OCI-LY7 (cell line): Measurements from ENCODE around the gene CIT. TPM values are rescaled to one million over a fixed set of nuclear protein-coding genes. Genes with fewer than 3 reads are reported as not detected.
"Not testable (repeated sequence)": the region's sequence is repeated elsewhere in the genome, so short reads cannot be mapped to it uniquely, and the experiment has no call there.

Experiments used
- BruUV-seq: library from RNA; stranded (reverse); fragments of 400-500 nt; replicated peaks from 2 replicates; lab custom pipeline; 2021; lab: Mats Ljungman, UMichigan
- CTCF ChIA-PET: fragments of 300-600 bp; sonication (Branson Sonifier 250); formaldehyde crosslinking; loops from one replicate; lab custom pipeline; 2022; ENCODE audit warnings: antibody characterized with exemption; ENCODE audit not compliant: unreplicated experiment; lab: Charles Lee
- POLR2A ChIA-PET: fragments of 300-600 bp; sonication (Branson Sonifier 250); formaldehyde crosslinking; loops from one replicate; lab custom pipeline; 2022; ENCODE audit warnings: antibody characterized with exemption; lab: Charles Lee
- DNase-seq: peaks from one replicate; pipeline ENCODE4 v3.0.0-alpha.2; 2015; ENCODE audit warnings: low spot score
- H2AFZ ChIP-seq: fragments of 200-600 bp; sonication (generic), shearing (Covaris generic); 2 replicates; pipeline ENCODE4 v1.6.1; 2014; ENCODE audit warnings: mild to moderate bottlenecking, antibody characterized with exemption, low read length, moderate library complexity
- H3K27ac ChIP-seq: fragments of 200-600 bp; sonication (generic); 2 replicates; pipeline ENCODE4 v1.5.1; 2014; ENCODE audit warnings: mixed run types, low read depth, mild to moderate bottlenecking, moderate library complexity, low read length, inconsistent platforms; ENCODE audit not compliant: poor library complexity, severe bottlenecking
- H3K36me3 ChIP-seq: fragments of 200-600 bp; sonication (generic); 2 replicates; pipeline ENCODE4 v1.6.1; 2014; ENCODE audit warnings: mild to moderate bottlenecking, antibody characterized with exemption, low read length, moderate library complexity, mixed read lengths; ENCODE audit not compliant: insufficient read depth
- H3K4me1 ChIP-seq: fragments of 200-600 bp; sonication (generic); 2 replicates; pipeline ENCODE4 v1.5.1; 2014; ENCODE audit warnings: mild to moderate bottlenecking, low read length; ENCODE audit not compliant: insufficient read depth, poor library complexity, severe bottlenecking
- H3K4me2 ChIP-seq: fragments of 200-600 bp; sonication (generic); 2 replicates; pipeline ENCODE4 v1.6.1; 2014; ENCODE audit warnings: mild to moderate bottlenecking, low read length
- H3K4me3 ChIP-seq: fragments of 200-600 bp; sonication (generic); 2 replicates; pipeline ENCODE4 v1.5.1; 2014; ENCODE audit warnings: mild to moderate bottlenecking, low read depth, low read length; ENCODE audit not compliant: poor library complexity, severe bottlenecking
- H3K79me2 ChIP-seq: fragments of 200-600 bp; sonication (generic); 2 replicates; pipeline ENCODE4 v1.6.1; 2016; ENCODE audit warnings: low read depth, mild to moderate bottlenecking, low read length, moderate library complexity, mixed read lengths; ENCODE audit not compliant: insufficient read depth
- H3K9me2 ChIP-seq: fragments of 200-600 bp; sonication (generic); 2 replicates; pipeline ENCODE4 v1.6.1; 2016; ENCODE audit warnings: mild to moderate bottlenecking, low read length, mixed read lengths; ENCODE audit not compliant: insufficient read depth
- H3K9me3 ChIP-seq: fragments of 200-600 bp; sonication (generic); 2 replicates; pipeline ENCODE4 v1.6.1; 2014; ENCODE audit warnings: mild to moderate bottlenecking, mixed run types, low read length, mixed read lengths
- H4K20me1 ChIP-seq: fragments of 200-600 bp; sonication (generic); 2 replicates; pipeline ENCODE4 v1.6.1; 2014; ENCODE audit warnings: mild to moderate bottlenecking, antibody characterized with exemption, low read length, moderate library complexity, mixed read lengths; ENCODE audit not compliant: insufficient read depth
- EZH2phosphoT487 ChIP-seq: fragments of 200-600 bp; sonication (generic); IDR thresholded peaks from 2 replicates; pipeline ENCODE4 v1.6.1; 2018; ENCODE audit warnings: low read depth, borderline replicate concordance, mild to moderate bottlenecking, mixed run types, antibody characterized with exemption, low read length, moderate library complexity, mixed read lengths
- intact Hi-C: fragments of 100-400 bp; cut with micrococcal nuclease; formaldehyde crosslinking; loops from one replicate; pipeline ENCODE4 v1.10.0; 2022; ENCODE audit not compliant: unreplicated experiment
- total RNA-seq, 2 experiments: library from RNA; depleted of rRNA in 1 of 2; stranded (reverse); fragments of >200 nt in 1 of 2; shearing (Covaris generic) in 1 of 2; gene quantifications; 2 replicates each; pipeline ENCODE4 v1.2.3, GENCODE V29; 2014 to 2022
- TF ChIP-seq, protein P1 (sequence below): fragments of 200-600 bp; sonication (generic); conservative IDR thresholded peaks from 2 replicates; pipeline ENCODE4 v1.5.1; 2014; ENCODE audit warnings: mild to moderate bottlenecking, antibody characterized with exemption, low read length, moderate library complexity, mixed read lengths

Gene CIT
- total RNA-seq, 2 experiments from 2014 or later = 33.4 to 90.1 TPM

DNA sequence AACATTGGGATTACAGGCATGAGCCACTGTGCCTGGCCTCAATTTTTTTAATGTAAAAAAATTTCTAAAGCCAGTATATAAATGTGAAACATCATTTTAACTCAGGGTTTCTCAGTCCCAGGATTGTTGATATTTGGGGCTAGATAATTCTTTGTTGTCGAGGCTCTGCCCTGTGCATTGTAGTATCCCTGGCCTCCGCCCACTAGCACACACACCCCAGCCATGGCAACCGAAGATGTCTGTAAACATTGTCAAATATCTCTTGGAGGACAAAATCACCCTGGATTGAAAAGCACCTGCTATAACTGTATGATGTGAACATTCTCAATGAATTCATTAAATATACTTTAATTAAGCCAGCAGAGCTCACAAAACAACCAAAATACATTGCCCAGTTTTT, 8.4 kb upstream of the CIT start:
- H3K4me2 ChIP-seq = no peak overlapping the region
- BruUV-seq = no TSS peak
- no peak for TF ChIP-seq EZH2phosphoT487
- TF ChIP-seq, protein P1, sequence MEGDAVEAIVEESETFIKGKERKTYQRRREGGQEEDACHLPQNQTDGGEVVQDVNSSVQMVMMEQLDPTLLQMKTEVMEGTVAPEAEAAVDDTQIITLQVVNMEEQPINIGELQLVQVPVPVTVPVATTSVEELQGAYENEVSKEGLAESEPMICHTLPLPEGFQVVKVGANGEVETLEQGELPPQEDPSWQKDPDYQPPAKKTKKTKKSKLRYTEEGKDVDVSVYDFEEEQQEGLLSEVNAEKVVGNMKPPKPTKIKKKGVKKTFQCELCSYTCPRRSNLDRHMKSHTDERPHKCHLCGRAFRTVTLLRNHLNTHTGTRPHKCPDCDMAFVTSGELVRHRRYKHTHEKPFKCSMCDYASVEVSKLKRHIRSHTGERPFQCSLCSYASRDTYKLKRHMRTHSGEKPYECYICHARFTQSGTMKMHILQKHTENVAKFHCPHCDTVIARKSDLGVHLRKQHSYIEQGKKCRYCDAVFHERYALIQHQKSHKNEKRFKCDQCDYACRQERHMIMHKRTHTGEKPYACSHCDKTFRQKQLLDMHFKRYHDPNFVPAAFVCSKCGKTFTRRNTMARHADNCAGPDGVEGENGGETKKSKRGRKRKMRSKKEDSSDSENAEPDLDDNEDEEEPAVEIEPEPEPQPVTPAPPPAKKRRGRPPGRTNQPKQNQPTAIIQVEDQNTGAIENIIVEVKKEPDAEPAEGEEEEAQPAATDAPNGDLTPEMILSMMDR = no peak
- H3K9me2 ChIP-seq = no peaks in the 10 kb centered on the region
- no peaks in the 10 kb centered on the region for H3K4me1 ChIP-seq
- DNase-seq = no peak
- no peaks in the 10 kb centered on the region for H3K36me3 ChIP-seq
- intact Hi-C loops = no loop called here
- no peak overlapping the region for H2AFZ ChIP-seq
- no peak overlapping the region for H3K27ac ChIP-seq
- no peaks in the 10 kb centered on the region for H3K9me3 ChIP-seq
- H3K4me3 ChIP-seq = no peak overlapping the region
- POLR2A ChIA-PET = no interaction called here
- H3K79me2 ChIP-seq = no peaks in the 10 kb centered on the region
- H4K20me1 ChIP-seq = no peaks in the 10 kb centered on the region
- CTCF ChIA-PET = no interaction called here

DNA sequence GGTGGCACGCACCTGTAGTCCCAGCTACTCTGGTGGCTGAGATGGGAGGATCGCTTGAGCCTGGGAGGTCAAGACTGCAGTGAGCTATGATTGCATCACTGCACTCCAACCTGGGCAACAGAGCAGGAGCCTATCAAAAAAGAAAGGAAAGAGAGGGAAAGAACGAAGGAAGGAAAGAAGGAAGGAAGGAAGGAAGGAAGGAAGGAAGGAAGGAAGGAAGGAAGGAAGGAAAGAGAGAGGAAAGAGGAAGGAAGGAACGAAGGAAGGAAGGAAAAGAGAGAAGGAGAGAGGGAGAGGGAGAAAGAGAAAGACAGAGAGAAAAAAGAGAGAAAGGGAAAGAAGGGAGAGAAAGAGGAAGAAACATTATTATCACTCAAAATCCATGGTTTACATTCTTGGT, 6.7 kb upstream of the CIT start:
- H2AFZ ChIP-seq, H3K4me2 ChIP-seq, H3K9me3 ChIP-seq, H3K9me2 ChIP-seq, H3K27ac ChIP-seq, intact Hi-C loops, BruUV-seq, H3K36me3 ChIP-seq, DNase-seq, CTCF ChIA-PET, H4K20me1 ChIP-seq, H3K4me1 ChIP-seq, H3K79me2 ChIP-seq, H3K4me3 ChIP-seq: not testable (repeated sequence)
- POLR2A ChIA-PET = interaction anchor here (0.7 kb wide), 1 partner anchor 204 kb away, joined by 6 read pairs; no protein-coding TSS in a partner anchor

DNA sequence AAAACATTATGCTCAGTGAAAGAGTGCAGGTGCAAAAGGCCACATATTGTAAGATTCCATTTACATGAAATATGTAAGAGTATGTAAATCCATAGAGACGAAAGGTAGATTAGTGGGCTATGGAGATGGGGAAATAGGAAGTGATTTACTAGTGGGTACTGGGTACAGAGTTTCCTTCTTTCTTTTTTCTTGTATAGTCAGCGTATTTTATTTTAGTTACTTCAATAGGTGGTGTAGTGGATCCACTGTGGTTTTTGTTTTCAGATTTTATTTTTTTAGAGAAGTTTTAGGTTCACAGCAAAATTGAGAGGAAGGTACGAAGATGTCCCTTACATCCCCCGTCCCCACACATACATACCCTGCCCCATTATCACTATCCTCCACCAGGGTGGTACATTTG, 6.1 kb upstream of the CIT start:
- no peak overlapping the region for H3K4me3 ChIP-seq
- no peak overlapping the region for H2AFZ ChIP-seq
- no peaks in the 10 kb centered on the region for H3K9me2 ChIP-seq
- H3K79me2 ChIP-seq = no peaks in the 10 kb centered on the region
- H3K9me3 ChIP-seq = no peaks in the 10 kb centered on the region
- BruUV-seq = no TSS peak
- no peaks in the 10 kb centered on the region for H4K20me1 ChIP-seq
- CTCF ChIA-PET = no interaction called here
- H3K4me1 ChIP-seq = no peaks in the 10 kb centered on the region
- H3K27ac ChIP-seq = no peak overlapping the region
- intact Hi-C loops = no loop called here
- POLR2A ChIA-PET = interaction anchor here (0.7 kb wide), 1 partner anchor 203 kb away, joined by 6 read pairs; no protein-coding TSS in a partner anchor
- no peaks in the 10 kb centered on the region for H3K36me3 ChIP-seq
- no peak for DNase-seq
- TF ChIP-seq, protein P1 = no peak
- no peak for TF ChIP-seq EZH2phosphoT487
- no peak overlapping the region for H3K4me2 ChIP-seq
